ENCODE data around the gene GET4. TPM values are rescaled to one million over a fixed set of nuclear protein-coding genes. Genes with fewer than 3 reads are reported as not detected.

Gene GET4
- total and polyA plus RNA-seq, 12 donors = 14.7 to 38.6 (median 20.8) TPM

- 87 to 98% methylated on average over 11 to 16 of the region's 18 CpGs for WGBS, 2 donors
- no peaks in the 10 kb centered on the region for H3K27me3 ChIP-seq
- DNase-seq (no peak), ATAC-seq (no peak)
- H3K4me3 ChIP-seq = no peak overlapping the region
- intact Hi-C loops (cut with DNase I) = loop anchor here in 1 of 10 donors (10.0 kb wide), 1 partner anchor 75 kb away; no protein-coding TSS in a partner anchor
- H3K36me3 ChIP-seq = peaks cover 0 to 72% (median 40%) of the 10 kb centered on the region in 9 donors
- H3K27ac ChIP-seq = no peak overlapping the region
- H3K9me3 ChIP-seq = no peaks in the 10 kb centered on the region
- H3K4me1 ChIP-seq = peaks cover 8 to 32% (median 25%) of the 10 kb centered on the region in 9 donors
- no peak for TF ChIP-seq CTCF (IDR thresholded peaks at IDR 0.05)
These were observed 13.0 kb downstream of the GET4 start for GRCh38 chr7:889391-889790.

- no peak overlapping the region for H3K4me3 ChIP-seq
- intact Hi-C loops (cut with DNase I) = no loop called here
- no peaks in the 10 kb centered on the region for H3K9me3 ChIP-seq
- DNase-seq (no peak), ATAC-seq (no peak)
- H3K4me1 ChIP-seq = peaks cover 4 to 18% (median 12%) of the 10 kb centered on the region in 9 donors
- TF ChIP-seq CTCF (IDR thresholded peaks at IDR 0.05) = no peak
- peaks cover 0 to 87% (median 48%) of the 10 kb centered on the region in 9 donors for H3K36me3 ChIP-seq
- 94% methylated on average over 15 of the region's 15 CpGs for WGBS, 2 donors
- H3K27ac ChIP-seq = no peak overlapping the region
- no peaks in the 10 kb centered on the region for H3K27me3 ChIP-seq
These were observed 14.5 kb downstream of the GET4 start for GRCh38 chr7:890868-891267.

- no peaks in the 10 kb centered on the region for H3K9me3 ChIP-seq
- intact Hi-C loops (cut with DNase I) = no loop called here
- no peak overlapping the region for H3K4me3 ChIP-seq
- H3K27ac ChIP-seq = no peak overlapping the region
- ATAC-seq = no peak
- peak in 1 of 2 donors; percentile 11 for DNase-seq
- no peak for TF ChIP-seq CTCF (IDR thresholded peaks at IDR 0.05)
- no peaks in the 10 kb centered on the region for H3K27me3 ChIP-seq
- peaks cover 0 to 14% (median 9%) of the 10 kb centered on the region in 9 donors for H3K4me1 ChIP-seq
- WGBS, 2 donors = 92 to 95% methylated on average over 29 of the region's 29 CpGs
- H3K36me3 ChIP-seq = peaks cover 0 to 87% (median 51%) of the 10 kb centered on the region in 9 donors
These were observed 14.9 kb downstream of the GET4 start for GRCh38 chr7:891291-891690.

- ATAC-seq = no peak
- intact Hi-C loops (cut with DNase I) = no loop called here
- Histone ChIP-seq H3K27ac (no peak overlapping the region), H3K27me3 (no peaks in the 10 kb centered on the region), H3K4me3 (no peak overlapping the region), H3K36me3 (peaks cover 0 to 87% (median 55%) of the 10 kb centered on the region in 9 donors), H3K9me3 (no peaks in the 10 kb centered on the region), H3K4me1 (peaks cover 0 to 8% (median 5%) of the 10 kb centered on the region in 9 donors)
- DNase-seq = peak in 1 of 2 donors; percentile 8
- TF ChIP-seq CTCF (IDR thresholded peaks at IDR 0.05) = no peak
- 95 to 96% methylated on average over 20 of the region's 20 CpGs for WGBS, 2 donors
These were observed 15.5 kb downstream of the GET4 start for GRCh38 chr7:891805-892204.
